K562 (cell line): ENCODE measurements around the gene PPIE. TPM values are rescaled to one million over a fixed set of nuclear protein-coding genes. Genes with fewer than 3 reads are reported as not detected.

ENCODE experiments used
- ATAC-seq: fragments of 200-7000 bp; cut with Tn5 transposase; 3 replicates; pipeline ENCODE4 v1.9.1; 2020; ENCODE audit warnings: moderate library complexity
- BruUV-seq: library from RNA; stranded (reverse); fragments of 400-500 nt; replicated peaks from 2 replicates; lab custom pipeline; 2021; lab: Mats Ljungman, UMichigan
- CTCF ChIA-PET: fragments of 300-600 bp; formaldehyde crosslinking; extraction: SDS; loops from one replicate; lab custom pipeline; 2021; ENCODE audit warnings: low intra/inter-chr PET ratio; lab: Yijun Ruan, JAX
- POLR2A ChIA-PET: fragments of 300-600, 350-650 bp; sonication (Branson Sonifier 250); formaldehyde crosslinking; extraction: SDS; loops from one replicate; lab custom pipeline; 2021; ENCODE audit warnings: antibody characterized with exemption, inconsistent platforms; lab: Yijun Ruan, JAX
- DNase-seq, 4 experiments: peaks; one replicate each; pipeline versions ENCODE4 v3.0.0 to v3.0.0-alpha.2; 2011 to 2018; ENCODE audit warnings: low spot score in 3 of 4, mixed read lengths in 3 of 4; ENCODE audit errors: extremely low read depth in 1 of 4
- FAIRE-seq: peaks from 2 replicates; lab custom pipeline; 2011; peaks lifted over from hg19 to GRCh38; lab: Jason Lieb, UNC
- H2AFZ ChIP-seq: 2 replicates; pipeline ENCODE4 v1.6.0; 2011; ENCODE audit warnings: low read depth, low read length, control low read depth, inconsistent platforms
- H3K27ac ChIP-seq: fragments of 200-600 bp; 3 replicates; pipeline ENCODE4 v1.8.0; 2011; ENCODE audit warnings: low read depth, mild to moderate bottlenecking, control low read depth, inconsistent platforms, low read length, moderate library complexity, mixed read lengths; ENCODE audit errors: extremely low read depth
- H3K27me3 ChIP-seq, 2 experiments: fragments of 300-600 bp in 1 of 2; 2 replicates in 1 of 2; 3 replicates in 1 of 2; pipeline versions ENCODE4 v1.6.0 to v1.8.0; 2011; ENCODE audit warnings: inconsistent platforms in 2 of 2, low read length in 2 of 2, mild to moderate bottlenecking in 1 of 2, mixed read lengths in 1 of 2, moderate library complexity in 1 of 2; ENCODE audit not compliant: control insufficient read depth in 2 of 2, insufficient read depth in 2 of 2
- H3K36me3 ChIP-seq: fragments of 300-600 bp; 3 replicates; pipeline ENCODE4 v1.8.0; 2011; ENCODE audit warnings: mild to moderate bottlenecking, low read length, inconsistent platforms; ENCODE audit not compliant: control insufficient read depth, insufficient read depth
- H3K4me1 ChIP-seq, 2 experiments: fragments of 200-600 bp in 1 of 2; replicated peaks in 1 of 2; 2 replicates in 1 of 2; 3 replicates in 1 of 2; pipeline versions ENCODE4 v1.5.1 to v1.8.0; 2011; ENCODE audit warnings: inconsistent platforms in 2 of 2, low read length in 2 of 2, mild to moderate bottlenecking in 1 of 2, mixed read lengths in 1 of 2, moderate library complexity in 1 of 2; ENCODE audit not compliant: control insufficient read depth in 2 of 2, insufficient read depth in 2 of 2
- H3K4me2 ChIP-seq: 2 replicates; pipeline ENCODE4 v1.6.1; 2011; ENCODE audit warnings: low read length, control low read depth, inconsistent platforms, mixed read lengths; ENCODE audit not compliant: insufficient read depth
- H3K4me3 ChIP-seq: fragments of 200-600 bp; sonication (generic), shearing (Covaris generic); 2 replicates; pipeline ENCODE4 v1.5.1; 2016; ENCODE audit warnings: control low read depth, inconsistent platforms
- H3K79me2 ChIP-seq: fragments of 200-600 bp; 3 replicates; pipeline ENCODE4 v1.8.0; 2011; ENCODE audit warnings: low read length, inconsistent platforms; ENCODE audit not compliant: control insufficient read depth, insufficient read depth
- H3K9ac ChIP-seq, 2 experiments: 2 replicates each; pipeline versions ENCODE4 v1.6.0 to v1.6.1; 2011; ENCODE audit warnings: low read depth in 2 of 2, low read length in 2 of 2, control low read depth in 1 of 2, inconsistent platforms in 1 of 2, mild to moderate bottlenecking in 1 of 2, mixed read lengths in 1 of 2; ENCODE audit not compliant: insufficient read depth in 1 of 2
- H3K9me1 ChIP-seq: one replicate; pipeline ENCODE4 v1.6.0; 2011; ENCODE audit warnings: inconsistent platforms, mild to moderate bottlenecking, low read length, moderate library complexity; ENCODE audit not compliant: control insufficient read depth, insufficient read depth
- H3K9me3 ChIP-seq: replicated peaks from 2 replicates; pipeline ENCODE4 v1.5.1; 2011; ENCODE audit warnings: low read depth, low read length, inconsistent platforms; ENCODE audit not compliant: control insufficient read depth, insufficient read depth
- H4K20me1 ChIP-seq: replicated peaks from 2 replicates; pipeline ENCODE4 v1.6.1; 2011; ENCODE audit warnings: low read length, inconsistent platforms, mixed read lengths; ENCODE audit not compliant: control insufficient read depth, insufficient read depth
- CBFA2T3 ChIP-seq: fragments of 450-650 bp; IDR thresholded peaks from 2 replicates; pipeline ENCODE4 v1.6.1; 2017
- CEBPB ChIP-seq: fragments of 450-650 bp; IDR thresholded peaks from 2 replicates; pipeline ENCODE4 v1.6.1; 2016; ENCODE audit warnings: missing genetic modification characterization, missing compliant biosample characterization
- CREM ChIP-seq: IDR thresholded peaks from 2 replicates; pipeline ENCODE4 v1.6.1; 2014; ENCODE audit warnings: antibody characterized with exemption, low read depth
- KHSRP ChIP-seq: fragments of 450-650 bp; IDR thresholded peaks from 2 replicates; pipeline ENCODE4 v1.6.1; 2017
- PPARD ChIP-seq: fragments of 250-450 bp; sonication (Bioruptor Pico); IDR thresholded peaks from 2 replicates; pipeline ENCODE4 v1.8.0; 2022; ENCODE audit warnings: inconsistent platforms, mild to moderate bottlenecking, moderate library complexity
- WGBS: fragments of 100-300 bp; shearing (Covaris generic); methylation state at CpG from one replicate; pipeline ENCODE4 v1.1.6; 2016; ENCODE audit warnings: low coverage, mixed read lengths; ENCODE audit not compliant: insufficient coverage; ENCODE audit errors: missing lambda C conversion rate; 5-methylcytosine and 5-hydroxymethylcytosine counted together
- in situ Hi-C: fragments of 300-500 bp; cut with MboI; formaldehyde crosslinking; loops from 4 replicates; pipeline ENCODE4 v1.15.0; 2018; ENCODE audit warnings: inconsistent platforms, mixed read lengths
- intact Hi-C: fragments of 100-400 bp; cut with micrococcal nuclease; formaldehyde crosslinking; loops from 2 replicates; pipeline ENCODE4 v1.14.2; 2022
- polyA plus RNA-seq, 8 experiments: library from polyadenylated mRNA; depleted of rRNA in 4 of 8; stranded (reverse) in 5 of 8; unstranded in 3 of 8; fragments of >200 nt; fragmentation: Nextera tagmentation in 2 of 8; fragmentation: Illumina TruSeq in 1 of 8; extraction: Ambion mirVana in 2 of 8; extraction: Trizol in 1 of 8; gene quantifications; 2 replicates each; pipeline versions ENCODE4 v1.2.1 to v1.2.3, GENCODE V29; 2011 to 2014; ENCODE audit warnings: inconsistent platforms in 1 of 8, missing spikeins in 1 of 8
- total RNA-seq, 7 experiments: library from RNA; depleted of rRNA in 6 of 7; stranded (reverse); fragments of >200 nt in 6 of 7; fragmentation: Illumina TruSeq in 2 of 7; extraction: Trizol in 2 of 7; gene quantifications; 2 replicates each; pipeline versions ENCODE4 v1.2.1 to v1.2.3, GENCODE V29; 2011 to 2021; ENCODE audit warnings: low replicate concordance in 1 of 7
- TF ChIP-seq, protein P1 (sequence below): fragments of 250-450 bp; sonication (Bioruptor Pico); IDR thresholded peaks from 2 replicates; pipeline ENCODE4 v1.5.0; 2020; ENCODE audit warnings: mild to moderate bottlenecking, borderline replicate concordance

PPIE gene
- total and polyA plus RNA-seq, 9 of the 15 experiments (the other 6 are each of a cell fraction or from before 2014, with no cell fraction given), result 75.4 to 444 (median 131) TPM

DNA sequence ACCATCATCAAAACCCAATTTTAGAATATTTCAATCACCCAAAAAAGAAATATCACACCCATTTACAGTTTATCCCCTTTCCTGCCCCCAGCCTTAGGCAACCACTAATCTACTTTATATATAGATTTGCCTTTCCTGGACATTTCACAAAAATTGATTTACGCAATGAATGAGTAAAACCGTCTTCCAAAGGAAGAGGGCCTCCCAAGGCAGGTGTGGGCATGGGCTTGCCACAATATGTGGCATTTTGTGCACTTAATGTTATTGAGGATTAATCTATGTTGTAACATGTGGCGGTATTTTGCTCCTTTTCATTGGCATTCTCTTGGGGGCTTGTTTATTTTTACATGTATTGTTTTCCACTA is 61.8 kb downstream of the PPIE start:
- ChIA-PET CTCF (interaction anchor here (1.5 to 2.5 kb wide), 4 partner anchors 99 to 194 kb away, joined by 4 to 18 read pairs (median 9); partner anchors contain the start of genes MYCL and NT5C1A), POLR2A (interaction anchor here (0.6 kb wide), 1 partner anchor 24 kb away, joined by 3 read pairs; no protein-coding TSS in a partner anchor)
- in situ Hi-C loops, result no loop called here

DNA sequence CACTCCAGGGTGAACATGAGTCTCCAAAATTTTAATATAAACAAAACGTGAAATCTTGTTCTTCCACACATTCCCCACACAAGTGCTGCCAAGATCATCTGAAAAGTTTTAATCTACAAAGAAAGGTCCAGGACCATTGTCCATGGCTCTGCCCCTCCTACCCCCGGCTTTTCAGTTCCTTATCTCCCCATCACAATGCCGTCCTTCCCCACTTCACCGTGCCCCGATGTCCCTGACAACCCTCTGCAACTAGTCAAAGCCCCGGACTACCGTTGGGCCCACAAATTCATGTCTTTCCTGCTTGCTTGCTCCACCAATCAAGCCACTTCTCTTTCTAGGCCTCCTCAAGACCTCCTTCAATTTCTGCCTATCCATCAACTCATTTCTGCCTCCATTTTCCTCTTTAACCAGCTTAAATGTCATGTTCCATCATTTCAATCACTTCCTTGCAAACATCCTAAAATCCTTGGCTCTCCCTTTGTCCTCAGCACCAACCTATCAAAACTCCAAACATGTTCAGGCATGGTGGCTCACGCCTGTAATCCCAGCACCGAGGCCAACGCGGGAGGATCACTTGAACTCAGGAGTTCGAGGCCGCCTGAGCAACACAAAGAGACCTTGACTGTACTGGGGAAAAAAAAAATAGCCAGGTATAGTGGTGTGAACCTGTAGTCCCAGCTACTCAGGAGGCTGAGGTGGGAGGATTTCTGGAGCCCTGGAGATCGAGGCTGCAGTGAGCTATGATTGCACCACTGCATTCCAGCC is 64.0 kb downstream of the PPIE start:
- FAIRE-seq, result no peak
- CTCF ChIA-PET, result no interaction called here
- Histone ChIP-seq H3K4me3 (no peak overlapping the region), H3K4me1 (peaks cover 9 to 10% of the 10 kb centered on the region in 2 experiments; a peak in 4 of 5 replicates), H4K20me1 (no peaks in the 10 kb centered on the region), H3K9ac (no peak overlapping the region), H3K4me2 (no peak overlapping the region), H3K9me3 (no peaks in the 10 kb centered on the region), H2AFZ (0 out of 2 replicates have a peak overlapping the region, but pooled peaks have one; percentile 8), H3K79me2 (no peaks in the 10 kb centered on the region), H3K27me3 (no peaks in the 10 kb centered on the region), H3K9me1 (no peaks in the 10 kb centered on the region), H3K36me3 (no peaks in the 10 kb centered on the region), H3K27ac (no peak overlapping the region)
- intact Hi-C loops, result no loop called here
- TF ChIP-seq, protein P1, sequence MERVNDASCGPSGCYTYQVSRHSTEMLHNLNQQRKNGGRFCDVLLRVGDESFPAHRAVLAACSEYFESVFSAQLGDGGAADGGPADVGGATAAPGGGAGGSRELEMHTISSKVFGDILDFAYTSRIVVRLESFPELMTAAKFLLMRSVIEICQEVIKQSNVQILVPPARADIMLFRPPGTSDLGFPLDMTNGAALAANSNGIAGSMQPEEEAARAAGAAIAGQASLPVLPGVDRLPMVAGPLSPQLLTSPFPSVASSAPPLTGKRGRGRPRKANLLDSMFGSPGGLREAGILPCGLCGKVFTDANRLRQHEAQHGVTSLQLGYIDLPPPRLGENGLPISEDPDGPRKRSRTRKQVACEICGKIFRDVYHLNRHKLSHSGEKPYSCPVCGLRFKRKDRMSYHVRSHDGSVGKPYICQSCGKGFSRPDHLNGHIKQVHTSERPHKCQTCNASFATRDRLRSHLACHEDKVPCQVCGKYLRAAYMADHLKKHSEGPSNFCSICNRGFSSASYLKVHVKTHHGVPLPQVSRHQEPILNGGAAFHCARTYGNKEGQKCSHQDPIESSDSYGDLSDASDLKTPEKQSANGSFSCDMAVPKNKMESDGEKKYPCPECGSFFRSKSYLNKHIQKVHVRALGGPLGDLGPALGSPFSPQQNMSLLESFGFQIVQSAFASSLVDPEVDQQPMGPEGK (CRISPR knock-in tag), result no peak
- TF ChIP-seq CREM (no peak), KHSRP (no peak), PPARD (CRISPR knock-in tag) (no peak)
- POLR2A ChIA-PET, result interaction anchor here (1.1 kb wide), 1 partner anchor 228 kb away, joined by 3 read pairs; no protein-coding TSS in a partner anchor
- WGBS, result 31% methylated on average over 14 of the region's 14 CpGs
- in situ Hi-C loops, result no loop called here
- no peak for DNase-seq
- no peak for ATAC-seq
- no TSS peak for BruUV-seq

More for the DNA sequence above, 61.8 kb downstream of the PPIE start:
- Histone ChIP-seq H3K4me2 (no peak overlapping the region), H2AFZ (no peak overlapping the region), H3K27me3 (no peaks in the 10 kb centered on the region), H3K4me1 (peaks cover 9 to 10% of the 10 kb centered on the region in 2 experiments; a peak in 4 of 5 replicates), H3K4me3 (no peak overlapping the region), H4K20me1 (no peaks in the 10 kb centered on the region), H3K36me3 (no peaks in the 10 kb centered on the region), H3K9me3 (no peaks in the 10 kb centered on the region), H3K9ac (no peak overlapping the region), H3K27ac (no peak overlapping the region), H3K9me1 (no peaks in the 10 kb centered on the region), H3K79me2 (no peaks in the 10 kb centered on the region)
- no peak for FAIRE-seq
- 70% methylated on average over 3 of the region's 3 CpGs for WGBS
- no peak for DNase-seq
- TF ChIP-seq CEBPB (tag) (0 out of 2 replicates have a peak, but pooled peaks have one; percentile 38), CBFA2T3 (no peak)
- intact Hi-C loops, result no loop called here
- ATAC-seq, result no peak
- BruUV-seq, result no TSS peak
